IPS-18c (cell line): ENCODE data around the gene SLC35G6.
"Not testable (repeated sequence)": the region's sequence is repeated elsewhere in the genome, so short reads cannot be mapped to it uniquely, and the experiment has no call there.

Source experiments
- H3K4me3 ChIP-seq: 2 replicates; pipeline ENCODE4 v1.7.0; 2013; ENCODE audit warnings: low read depth, mild to moderate bottlenecking, low read length, moderate library complexity; ENCODE audit not compliant: insufficient read depth
- H3K9me3 ChIP-seq: one replicate; pipeline ENCODE4 v1.6.1; 2013; ENCODE audit warnings: mild to moderate bottlenecking, low read length, moderate library complexity; ENCODE audit not compliant: control insufficient read depth, insufficient read depth

SLC35G6 gene

DNA sequence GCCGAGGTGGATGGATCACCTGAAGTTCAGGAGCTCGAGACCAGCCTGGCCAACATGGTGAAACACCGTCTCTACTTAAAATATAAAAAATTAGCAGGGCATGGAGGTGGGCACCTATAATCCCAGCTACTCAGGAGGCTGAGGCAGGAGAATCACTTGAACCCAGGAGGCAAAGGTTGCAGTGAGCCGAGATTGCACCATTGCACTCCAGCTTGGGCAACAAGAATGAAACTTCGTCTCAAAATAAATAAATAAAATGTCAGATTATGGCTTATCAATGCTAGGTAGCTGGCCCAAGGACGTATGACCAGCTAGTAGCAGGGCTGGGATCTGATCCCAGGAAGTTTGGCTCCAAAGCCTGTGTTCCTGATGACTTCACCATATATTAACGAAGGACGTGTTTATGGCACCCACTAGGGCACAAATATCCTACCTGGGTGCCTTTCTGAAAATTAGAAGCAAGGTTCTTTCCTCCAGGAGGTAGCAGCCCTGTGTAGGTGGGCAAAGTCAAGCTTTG is 10.7 kb upstream of the SLC35G6 start:
- H3K4me3 ChIP-seq: not testable (repeated sequence)

DNA sequence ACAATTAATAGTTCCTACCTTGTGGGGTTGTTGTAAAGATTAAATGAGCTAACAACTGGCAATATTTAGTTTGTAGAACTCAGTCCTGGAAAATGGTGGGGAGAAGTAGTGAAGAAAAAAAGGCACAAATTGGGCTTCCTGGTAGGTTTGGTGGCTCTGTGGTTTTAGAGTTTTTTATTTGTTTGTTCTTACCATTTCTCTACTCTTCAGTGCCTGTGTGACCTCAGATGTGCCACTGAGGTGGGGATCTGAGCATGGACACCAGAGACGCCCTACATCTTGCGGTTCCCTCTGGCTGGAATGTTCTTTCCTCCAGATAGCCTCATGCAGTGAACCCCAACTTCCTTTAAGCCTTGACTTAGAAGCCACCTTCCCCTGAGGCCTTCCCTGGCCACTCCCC is 9.5 kb upstream of the SLC35G6 start:
- H3K4me3 ChIP-seq: no peak overlapping the region

More for the DNA sequence above, 10.7 kb upstream of the SLC35G6 start:
- not testable (repeated sequence) for H3K9me3 ChIP-seq

DNA sequence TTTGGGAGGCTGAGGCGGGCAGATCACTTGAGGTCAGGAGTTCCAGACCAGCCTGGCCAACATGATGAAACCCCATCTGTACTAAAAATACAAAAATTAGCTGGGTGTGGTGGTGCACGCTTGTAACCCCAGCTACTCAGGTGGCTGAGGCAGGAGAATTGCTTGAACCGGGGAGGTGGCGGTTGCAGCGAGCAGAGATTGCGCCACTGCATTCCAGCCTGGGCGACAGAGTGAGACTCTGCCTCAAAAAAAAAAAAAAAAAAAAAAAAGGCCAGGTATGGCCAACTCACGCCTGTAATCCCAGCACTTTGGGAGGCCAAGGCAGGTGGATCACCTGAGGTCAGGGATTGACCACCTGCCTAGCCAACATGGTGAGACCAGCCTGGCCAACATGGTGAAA is 6.5 kb upstream of the SLC35G6 start:
- not testable (repeated sequence) for H3K9me3 ChIP-seq, H3K4me3 ChIP-seq

More for the DNA sequence above, 9.5 kb upstream of the SLC35G6 start:
- H3K9me3 ChIP-seq: no peaks in the 10 kb centered on the region

DNA sequence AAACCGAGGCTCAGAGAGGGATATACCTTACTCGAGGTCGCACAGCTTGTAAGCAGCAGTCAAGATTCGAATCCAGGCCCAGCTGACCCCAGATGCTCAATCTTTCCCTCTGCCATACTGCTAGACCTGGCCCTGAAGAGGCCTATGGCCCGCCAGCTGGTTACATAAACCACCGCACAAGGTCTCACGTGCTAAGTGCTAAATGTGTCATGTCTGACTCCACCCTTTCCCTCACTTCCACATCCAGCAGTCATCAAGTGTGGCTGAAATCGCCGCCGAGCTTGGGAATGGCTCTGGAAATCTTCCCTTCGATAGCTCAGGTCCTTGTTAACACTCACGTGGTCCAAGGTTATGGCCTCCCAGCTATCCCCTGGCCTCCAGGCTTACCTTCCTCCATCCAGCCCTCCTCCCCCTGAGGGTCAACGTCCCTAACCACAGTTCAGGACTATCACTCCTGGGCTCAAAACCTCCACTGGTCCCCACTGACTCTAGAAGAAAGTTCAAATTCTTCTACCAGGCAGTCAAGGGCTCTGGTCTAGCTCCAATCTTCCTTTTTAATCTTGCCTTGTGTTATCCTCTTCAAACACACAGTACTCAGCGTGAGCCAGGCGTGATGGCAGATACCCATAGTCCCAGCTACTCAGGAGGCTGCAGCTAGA is 5.4 kb upstream of the SLC35G6 start:
- no peak overlapping the region for H3K4me3 ChIP-seq

DNA sequence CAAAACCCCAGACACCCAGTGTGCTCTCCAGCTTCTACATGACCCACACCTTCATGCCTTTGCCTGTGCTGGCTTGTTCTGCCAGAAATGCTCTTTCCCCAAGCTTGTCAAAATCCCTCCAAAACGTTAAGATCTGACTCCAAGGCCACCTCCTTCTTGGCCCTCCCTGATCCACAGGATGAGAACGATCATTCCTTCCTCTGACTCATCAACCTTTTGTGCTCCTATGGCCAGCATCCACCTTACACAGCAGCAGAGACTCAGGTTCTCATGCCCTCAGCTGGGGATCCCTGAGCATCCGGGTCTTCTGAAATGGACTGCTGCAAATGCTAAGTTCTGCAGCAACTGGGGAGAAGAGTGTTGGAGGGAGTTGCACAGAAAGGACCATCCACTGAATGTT is 4.8 kb upstream of the SLC35G6 start:
- Histone ChIP-seq H3K4me3 (no peak overlapping the region), H3K9me3 (no peaks in the 10 kb centered on the region)

More for the DNA sequence above, 5.4 kb upstream of the SLC35G6 start:
- H3K9me3 ChIP-seq: no peaks in the 10 kb centered on the region

DNA sequence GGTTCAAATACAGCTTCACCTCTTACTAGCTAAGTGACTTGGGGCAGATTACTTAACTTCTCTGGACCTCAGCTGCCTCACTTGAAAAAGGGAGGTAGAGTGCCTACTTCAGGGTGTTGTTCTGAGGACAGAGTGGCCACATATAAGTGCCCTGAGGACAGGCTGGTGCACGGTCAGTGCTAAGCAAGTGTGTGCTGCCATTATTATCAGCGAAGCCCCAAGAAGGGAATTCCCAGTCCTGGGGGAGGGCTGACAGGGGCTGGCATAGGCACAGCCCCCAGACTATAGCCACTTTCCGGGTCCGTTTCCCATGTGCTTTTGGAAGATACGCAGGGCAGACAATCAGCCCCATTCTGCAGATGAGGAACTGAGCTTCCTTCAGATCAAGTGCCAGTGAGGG is 4.3 kb upstream of the SLC35G6 start:
- H3K9me3 ChIP-seq: no peaks in the 10 kb centered on the region
- H3K4me3 ChIP-seq: no peak overlapping the region

DNA sequence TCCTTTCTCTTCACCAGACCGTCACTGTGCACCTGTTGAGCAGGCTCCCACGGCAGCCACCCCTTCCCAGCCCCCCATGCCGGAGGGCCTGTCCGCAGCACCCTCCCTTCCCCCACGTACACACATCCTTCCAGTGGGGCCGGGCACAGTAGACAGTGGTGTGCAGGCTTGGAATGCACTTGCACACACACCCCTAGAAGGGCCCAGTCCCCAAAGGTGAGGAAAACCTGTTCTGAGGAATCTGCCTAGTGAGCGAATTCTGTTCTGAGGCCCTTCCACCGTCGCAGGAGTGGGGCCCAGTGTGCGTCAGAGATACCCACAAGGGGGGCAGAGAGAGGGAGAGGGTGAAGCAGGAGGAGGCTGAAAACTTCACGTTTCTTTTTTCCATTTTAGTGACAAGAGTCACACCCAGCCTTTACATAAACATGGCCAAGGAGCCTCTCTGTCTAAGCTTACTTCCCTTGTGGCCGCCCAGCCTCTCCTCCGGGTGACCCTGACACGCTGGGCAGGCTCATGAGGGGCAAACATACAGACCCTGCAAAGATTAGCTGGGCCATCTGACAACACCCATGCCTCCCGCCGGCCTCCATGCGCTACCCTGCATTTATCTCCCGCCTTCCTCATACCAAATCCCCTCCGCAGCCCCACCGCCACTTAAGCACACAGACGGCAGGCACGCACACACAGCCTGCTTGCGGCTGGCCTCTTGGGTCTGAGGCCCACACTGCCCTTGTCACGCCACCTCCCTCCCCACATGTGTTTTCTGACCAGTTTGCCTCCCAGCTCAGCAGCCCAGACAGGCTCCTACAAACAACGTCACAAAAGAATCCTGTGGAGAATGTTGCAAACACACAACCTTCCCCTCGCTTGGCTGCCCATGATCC is 3.6 kb upstream of the SLC35G6 start:
- Histone ChIP-seq H3K9me3 (no peaks in the 10 kb centered on the region), H3K4me3 (peak overlapping the region; percentile 81; the same call in 1 of the 2 replicates)

DNA sequence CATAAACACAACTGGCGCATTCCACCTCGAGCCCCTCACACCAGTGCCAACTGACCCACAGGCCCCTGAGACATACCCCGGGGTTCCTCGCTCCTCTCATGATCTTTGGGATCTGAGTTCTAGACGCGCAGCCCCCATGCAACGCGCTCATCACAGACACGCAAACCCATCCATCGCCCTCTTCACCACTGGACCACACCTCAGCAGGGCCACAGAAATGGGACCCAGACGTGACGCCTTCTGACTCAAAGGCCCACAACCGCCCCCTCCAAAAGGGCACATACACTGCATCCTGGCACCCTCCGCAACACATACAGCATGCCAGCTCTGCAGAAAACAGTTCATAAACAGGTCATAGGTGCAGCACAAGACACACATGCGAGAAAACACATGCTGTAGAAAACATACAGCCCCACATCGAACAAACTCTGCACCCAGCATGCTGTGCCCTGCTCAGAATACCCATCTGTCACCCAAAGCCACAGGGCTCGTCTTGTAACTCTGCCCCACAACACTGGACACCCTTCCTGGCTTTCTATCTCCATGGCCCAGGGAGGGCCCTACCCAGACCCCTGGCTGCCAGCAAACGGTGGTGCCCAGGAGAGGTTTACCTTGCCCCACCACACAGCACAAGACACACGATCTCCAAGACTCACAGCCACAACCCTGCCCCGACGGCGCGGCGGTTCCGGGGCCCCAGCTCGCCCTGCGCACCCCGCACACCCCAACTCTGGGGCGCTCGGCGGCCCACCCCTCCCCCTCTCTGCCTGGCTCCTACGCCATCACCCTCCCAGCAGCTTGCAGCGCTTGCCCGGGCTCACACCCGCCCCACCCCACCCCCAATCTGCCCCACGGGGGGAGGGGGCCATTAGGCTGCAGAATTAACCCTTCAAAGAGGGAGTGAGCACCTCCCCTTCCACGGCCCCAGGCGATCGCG is 2.7 kb upstream of the SLC35G6 start:
- Histone ChIP-seq H3K9me3 (no peaks in the 10 kb centered on the region), H3K4me3 (peak overlapping the region; percentile 81)

DNA sequence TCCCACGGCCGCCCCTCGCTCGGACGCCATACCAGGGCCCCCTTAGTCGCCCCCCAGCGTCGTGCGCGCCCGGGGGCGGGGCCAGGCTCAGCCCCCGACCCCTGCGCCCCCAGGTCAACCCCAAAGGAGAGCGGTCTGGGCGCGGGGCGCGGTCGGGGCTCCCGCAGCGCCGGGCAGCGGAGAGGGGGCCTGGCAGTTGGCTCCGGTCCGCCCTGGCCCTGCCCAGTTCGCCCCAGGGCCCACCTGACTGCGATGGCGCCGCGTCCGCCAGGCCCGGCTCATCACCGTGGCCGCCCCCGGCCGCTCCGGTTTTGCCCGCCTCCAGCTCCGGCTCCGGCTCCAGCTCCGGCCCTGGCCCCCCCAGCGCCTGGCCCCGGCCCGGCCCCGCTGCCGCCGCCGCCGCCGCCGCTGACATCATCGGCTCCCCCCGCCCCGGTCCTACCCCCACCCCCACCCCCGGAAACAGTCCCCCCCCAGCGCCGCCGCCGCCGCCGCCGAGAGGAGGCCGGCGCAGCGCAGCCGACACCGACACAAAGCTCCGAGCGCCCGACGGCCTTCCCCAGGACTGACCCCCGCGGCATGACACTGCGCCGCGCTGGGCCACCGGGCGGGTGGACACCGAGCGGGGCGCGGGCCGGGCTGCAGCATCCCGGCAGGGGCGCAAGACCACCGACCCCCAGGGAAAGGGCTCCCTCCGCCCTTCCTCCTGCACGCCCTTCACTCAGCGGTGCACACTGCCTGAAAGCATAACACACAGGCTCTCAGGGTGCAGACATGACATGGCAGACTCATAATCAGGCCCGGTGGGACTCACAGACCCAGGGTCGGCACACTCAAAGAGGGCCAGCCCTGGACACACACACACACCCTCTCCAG is 1.8 kb upstream of the SLC35G6 start, which contains the start of gene ZBTB4:
TSS of gene ZBTB4 (minus strand) at position 419 of the 876 bp plus-strand sequence. CDS start 12,830 bp downstream, outside the sequence.
- Histone ChIP-seq H3K9me3 (no peaks in the 10 kb centered on the region), H3K4me3 (peak within 1 kb of the TSS; percentile 81)

DNA sequence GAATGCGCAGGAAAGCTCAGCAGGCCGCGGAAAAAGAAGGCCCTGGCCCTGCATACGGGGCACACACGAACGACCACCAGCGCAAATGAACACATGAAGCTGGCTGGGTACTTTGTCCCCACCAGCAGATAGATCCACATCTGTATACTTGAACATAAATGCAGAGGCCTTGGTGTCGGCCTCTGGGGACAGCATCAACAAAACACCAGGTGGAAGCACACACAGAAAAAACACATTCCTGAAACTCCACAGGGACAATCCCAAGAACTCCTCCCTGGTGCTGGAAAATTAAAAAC is 1.2 kb upstream of the SLC35G6 start:
- no peaks in the 10 kb centered on the region for H3K9me3 ChIP-seq
- peak overlapping the region; percentile 61 for H3K4me3 ChIP-seq

DNA sequence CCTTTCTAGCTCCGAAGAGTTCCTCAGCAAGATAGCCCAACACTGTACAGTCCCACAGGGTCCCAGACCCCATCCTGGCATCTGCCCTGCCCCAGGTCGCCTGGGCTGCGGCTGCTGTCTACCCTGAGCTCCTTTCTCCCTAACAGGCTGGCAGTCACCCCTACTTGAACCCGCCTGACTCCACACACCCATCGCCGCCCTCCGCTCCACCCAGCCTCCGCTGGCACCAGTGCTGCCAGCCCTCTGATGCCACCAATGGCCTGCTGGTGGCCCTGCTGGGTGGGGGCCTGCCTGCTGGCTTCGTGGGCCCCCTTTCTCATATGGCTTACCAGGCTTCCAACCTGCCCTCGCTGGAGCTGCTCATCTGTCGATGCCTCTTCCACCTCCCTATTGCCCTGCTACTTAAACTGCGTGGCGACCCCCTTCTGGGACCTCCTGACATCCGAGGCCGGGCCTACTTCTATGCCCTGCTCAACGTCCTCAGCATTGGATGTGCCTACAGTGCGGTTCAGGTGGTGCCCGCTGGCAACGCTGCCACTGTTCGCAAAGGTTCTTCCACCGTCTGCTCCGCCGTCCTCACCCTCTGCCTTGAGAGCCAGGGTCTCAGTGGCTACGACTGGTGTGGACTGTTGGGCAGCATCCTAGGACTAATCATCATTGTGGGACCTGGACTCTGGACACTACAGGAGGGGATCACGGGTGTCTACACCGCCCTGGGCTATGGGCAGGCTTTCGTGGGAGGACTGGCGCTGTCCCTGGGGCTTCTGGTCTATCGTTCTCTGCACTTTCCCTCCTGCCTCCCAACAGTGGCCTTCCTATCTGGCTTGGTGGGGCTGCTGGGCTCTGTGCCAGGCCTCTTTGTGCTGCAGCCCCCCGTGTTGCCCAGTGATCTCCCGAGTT is 846 bp downstream of the SLC35G6 start:
- H3K4me3 ChIP-seq: not testable (repeated sequence)

DNA sequence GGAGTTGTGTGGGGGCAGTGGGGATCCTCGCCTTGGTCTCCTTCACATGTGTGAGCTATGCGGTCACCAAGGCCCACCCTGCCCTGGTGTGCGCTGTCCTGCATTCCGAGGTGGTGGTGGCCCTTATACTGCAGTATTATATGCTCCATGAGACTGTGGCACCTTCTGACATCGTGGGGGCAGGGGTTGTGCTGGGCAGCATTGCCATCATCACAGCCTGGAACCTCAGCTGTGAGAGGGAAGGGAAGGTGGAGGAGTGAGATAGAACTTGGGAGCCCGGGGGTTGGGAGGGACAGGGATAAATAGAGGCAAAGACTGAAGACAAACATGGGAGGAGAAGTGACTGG is 1.5 kb downstream of the SLC35G6 start:
- not testable (repeated sequence) for H3K9me3 ChIP-seq, H3K4me3 ChIP-seq

More for the DNA sequence above, 846 bp downstream of the SLC35G6 start:
- H3K9me3 ChIP-seq: not testable (repeated sequence)

DNA sequence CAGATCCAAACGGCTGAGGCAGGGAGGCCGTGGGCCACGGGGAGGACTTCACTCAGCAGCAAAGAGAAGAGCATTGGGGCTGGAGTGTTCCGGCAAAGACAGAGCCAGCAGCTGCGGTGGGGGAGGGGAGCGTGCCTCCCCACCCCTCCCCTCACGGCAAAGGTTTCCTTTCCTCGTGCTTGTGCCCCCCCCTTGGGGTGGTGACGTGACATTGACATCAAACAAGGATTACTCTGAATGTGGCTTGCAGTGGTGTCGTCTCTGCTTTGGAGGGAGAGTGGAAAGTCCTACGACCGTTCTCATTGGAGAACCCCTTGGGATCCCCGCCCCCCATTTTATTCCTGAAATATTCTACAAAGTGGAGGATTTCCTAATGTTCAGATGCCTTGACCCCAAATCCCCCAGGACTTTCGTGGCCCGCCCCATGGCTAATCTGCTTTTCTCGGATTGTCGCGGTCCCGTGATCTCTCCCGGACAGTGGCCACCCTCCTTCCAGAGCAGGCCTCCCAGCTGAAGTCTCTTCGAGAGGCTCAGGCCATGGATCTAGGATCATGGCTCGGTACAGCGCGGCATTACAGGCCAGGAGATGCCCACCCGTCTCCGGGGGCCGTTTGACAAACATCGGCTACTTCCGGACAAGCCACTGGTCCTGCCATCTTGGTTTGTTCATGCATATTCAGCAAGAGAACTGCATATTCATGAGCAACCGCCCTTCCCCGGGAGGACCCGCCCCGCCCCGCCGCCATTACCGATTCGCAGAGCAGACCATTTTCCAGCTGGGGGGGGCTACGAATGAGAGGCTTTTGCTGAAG is 2.2 kb downstream of the SLC35G6 start:
- peak overlapping the region; percentile 77 for H3K4me3 ChIP-seq
- no peaks in the 10 kb centered on the region for H3K9me3 ChIP-seq

DNA sequence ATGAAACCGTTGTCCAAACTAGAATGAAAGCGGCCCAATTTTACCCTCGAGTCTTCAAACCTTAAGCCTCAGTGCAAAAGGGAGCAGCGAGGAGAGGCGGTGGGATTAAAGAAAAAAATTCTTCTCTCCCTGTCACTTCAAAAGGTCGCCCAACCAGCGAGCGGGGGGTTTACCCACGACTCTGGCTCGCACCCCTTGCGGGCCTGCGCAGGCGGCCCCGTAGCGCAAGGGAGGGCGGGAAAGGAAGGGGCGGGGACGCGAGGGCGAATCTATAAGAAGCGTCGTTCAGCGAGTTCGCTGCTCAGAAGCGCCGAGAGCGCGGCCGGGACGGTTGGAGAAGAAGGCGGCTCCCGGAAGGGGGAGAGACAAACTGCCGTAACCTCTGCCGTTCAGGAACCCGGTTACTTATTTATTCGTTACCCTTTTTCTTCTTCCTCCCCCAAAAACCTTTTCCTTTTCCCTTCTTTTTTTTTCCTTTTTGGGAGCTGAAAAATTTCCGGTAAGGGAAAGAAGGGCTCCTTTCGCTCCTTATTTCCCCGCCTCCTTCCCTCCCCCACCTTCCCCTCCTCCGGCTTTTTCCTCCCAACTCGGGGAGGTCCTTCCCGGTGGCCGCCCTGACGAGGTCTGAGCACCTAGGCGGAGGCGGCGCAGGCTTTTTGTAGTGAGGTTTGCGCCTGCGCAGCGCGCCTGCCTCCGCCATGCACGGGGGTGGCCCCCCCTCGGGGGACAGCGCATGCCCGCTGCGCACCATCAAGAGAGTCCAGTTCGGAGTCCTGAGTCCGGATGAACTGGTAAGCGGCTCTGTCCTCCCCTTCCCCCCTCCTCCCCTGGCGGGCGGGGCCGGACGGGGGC is 3.0 kb downstream of the SLC35G6 start, which contains the start of gene POLR2A:
TSS of gene POLR2A (plus strand) at position 300 of the 852 bp plus-strand sequence.
- peak within 1 kb of the TSS; percentile 77 for H3K4me3 ChIP-seq
- H3K9me3 ChIP-seq: no peaks in the 10 kb centered on the region
